Activated T-helper 1 cell treated with anti-CD3 and anti-CD28 coated beads, Interleukin-2, amount 50 U/mL, for 16 hours (primary cell): ENCODE results near the gene CYP21A2.
"Not testable (repeated sequence)": the region's sequence is repeated elsewhere in the genome, so short reads cannot be mapped to it uniquely, and the experiment has no call there.

Experiments used
- DNase-seq, 2 donors: peaks; one replicate each; pipeline ENCODE4 v3.0.0-alpha.2; 2020; ENCODE audit warnings: low read depth in 1 of 2, low spot score in 1 of 2

Gene CYP21A2

GRCh38 chr6:32037598-32038524 lies at the start of gene CYP21A2:
Gene CYP21A2, plus strand, starts transcription at chr6:32038415. Its CDS starts 8 bp downstream, at chr6:32038423.
- DNase-seq, result not testable (repeated sequence)

- not testable (repeated sequence) for DNase-seq
Observed at GRCh38 chr6:31989363-31989762, 48.9 kb upstream of the CYP21A2 start.

GRCh38 chr6:31994421-31994820 lies 43.8 kb upstream of the CYP21A2 start:
- not testable (repeated sequence) for DNase-seq

- DNase-seq, result not testable (repeated sequence)
Observed at GRCh38 chr6:31996385-31996784, 41.8 kb upstream of the CYP21A2 start.

GRCh38 chr6:32002546-32003268 lies 35.5 kb upstream of the CYP21A2 start:
- not testable (repeated sequence) for DNase-seq

- not testable (repeated sequence) for DNase-seq
Observed at GRCh38 chr6:32003301-32003700, 34.9 kb upstream of the CYP21A2 start.

- not testable (repeated sequence) for DNase-seq
Observed at GRCh38 chr6:32004393-32004792, 33.8 kb upstream of the CYP21A2 start.

GRCh38 chr6:32004864-32005537 lies 33.2 kb upstream of the CYP21A2 start:
- DNase-seq, result not testable (repeated sequence)

- DNase-seq, result not testable (repeated sequence)
Observed at GRCh38 chr6:32005538-32005880, 32.7 kb upstream of the CYP21A2 start.

GRCh38 chr6:32005991-32006529 lies 32.2 kb upstream of the CYP21A2 start:
- not testable (repeated sequence) for DNase-seq

- not testable (repeated sequence) for DNase-seq
Observed at GRCh38 chr6:32007086-32007485, 31.1 kb upstream of the CYP21A2 start.

GRCh38 chr6:32008037-32008436 lies 30.2 kb upstream of the CYP21A2 start:
- DNase-seq, result not testable (repeated sequence)

- not testable (repeated sequence) for DNase-seq
Observed at GRCh38 chr6:32008616-32009015, 29.6 kb upstream of the CYP21A2 start.

GRCh38 chr6:32009537-32009936 lies 28.7 kb upstream of the CYP21A2 start:
- DNase-seq, result not testable (repeated sequence)

GRCh38 chr6:32010856-32011530 lies 27.2 kb upstream of the CYP21A2 start:
- DNase-seq, result not testable (repeated sequence)

- not testable (repeated sequence) for DNase-seq
Observed at GRCh38 chr6:32012941-32013617, 25.1 kb upstream of the CYP21A2 start.

- not testable (repeated sequence) for DNase-seq
Observed at GRCh38 chr6:32013738-32014137, 24.5 kb upstream of the CYP21A2 start.

GRCh38 chr6:32014547-32014946 lies 23.7 kb upstream of the CYP21A2 start, which contains the start of gene C4B:
Gene C4B, plus strand, starts transcription at chr6:32014795. Its CDS starts 51 bp downstream, at chr6:32014846.
- DNase-seq, result not testable (repeated sequence)

- not testable (repeated sequence) for DNase-seq
Observed at GRCh38 chr6:32022100-32022499, 16.1 kb upstream of the CYP21A2 start.

- DNase-seq, result not testable (repeated sequence)
Observed at GRCh38 chr6:32028631-32029030, 9.6 kb upstream of the CYP21A2 start.
